HepG2 (cell line): Measurements from ENCODE around the gene CLASP1. TPM values are rescaled to one million over a fixed set of nuclear protein-coding genes. Genes with fewer than 3 reads are reported as not detected.

Experiments used
- ATAC-seq: fragments of 200-7000 bp; cut with Tn5 transposase; 3 replicates; pipeline ENCODE4 v1.9.1; 2020; ENCODE audit warnings: mild to moderate bottlenecking, moderate library complexity
- BruUV-seq: library from RNA; stranded (reverse); fragments of 400-500 nt; replicated peaks from 2 replicates; lab custom pipeline; 2021; lab: Mats Ljungman, UMichigan
- CTCF ChIA-PET: fragments of 300-600 bp; formaldehyde crosslinking; extraction: SDS; loops from one replicate; lab custom pipeline; 2021; ENCODE audit warnings: low total read pairs, inconsistent platforms, low intra/inter-chr PET ratio; lab: Yijun Ruan, JAX
- POLR2A ChIA-PET: fragments of 350-600 bp; sonication (Branson Sonifier 250); formaldehyde crosslinking; loops from one replicate; lab custom pipeline; 2020; ENCODE audit warnings: antibody characterized with exemption, inconsistent platforms; lab: Yijun Ruan, JAX
- DNase-seq: peaks from one replicate; pipeline ENCODE4 v3.0.0-alpha.2; 2015; ENCODE audit warnings: low spot score
- FAIRE-seq: peaks from 3 replicates; lab custom pipeline; 2011; peaks lifted over from hg19 to GRCh38; lab: Jason Lieb, UNC
- H2AFZ ChIP-seq: one replicate; pipeline ENCODE4 v1.6.1; 2011; ENCODE audit warnings: low read length, inconsistent platforms
- H3K27ac ChIP-seq: fragments of 300-600 bp; 3 replicates; pipeline ENCODE4 v1.8.0; 2011; ENCODE audit warnings: mixed run types, mild to moderate bottlenecking, mixed read lengths, low read length, inconsistent platforms; ENCODE audit not compliant: insufficient read depth; ENCODE audit errors: extremely low read length
- H3K27me3 ChIP-seq, 2 experiments: fragments of 200-600 bp in 1 of 2; 2 replicates in 1 of 2; 3 replicates in 1 of 2; pipeline versions ENCODE4 v1.6.0 to v1.8.0; 2011; ENCODE audit warnings: low read length in 2 of 2, mild to moderate bottlenecking in 2 of 2, moderate library complexity in 2 of 2, inconsistent platforms in 1 of 2; ENCODE audit not compliant: insufficient read depth in 2 of 2, control insufficient read depth in 1 of 2
- H3K36me3 ChIP-seq, 2 experiments: fragments of 200-600 bp in 1 of 2; replicated peaks in 1 of 2; 2 replicates in 1 of 2; 3 replicates in 1 of 2; pipeline versions ENCODE4 v1.5.1 to v1.8.0; 2011; ENCODE audit warnings: low read length in 2 of 2, inconsistent platforms in 1 of 2; ENCODE audit not compliant: insufficient read depth in 2 of 2, control insufficient read depth in 1 of 2
- H3K4me1 ChIP-seq: 2 replicates; pipeline ENCODE4 v1.5.1; 2012; ENCODE audit warnings: low read length, inconsistent platforms; ENCODE audit not compliant: insufficient read depth
- H3K4me2 ChIP-seq: 2 replicates; pipeline ENCODE4 v1.6.0; 2011; ENCODE audit warnings: low read depth, low read length, inconsistent platforms
- H3K4me3 ChIP-seq, 3 experiments: fragments of 200-600 bp in 1 of 3; sonication (generic), shearing (Covaris generic) in 1 of 3; replicated peaks in 1 of 3; 2 replicates each; pipeline ENCODE4 v1.5.1; 2011 to 2016; ENCODE audit warnings: low read length in 3 of 3, inconsistent platforms in 2 of 3, low read depth in 2 of 3, mild to moderate bottlenecking in 2 of 3, control low read depth in 1 of 3, mixed read lengths in 1 of 3; ENCODE audit not compliant: insufficient read depth in 1 of 3
- H3K79me2 ChIP-seq: one replicate; pipeline ENCODE4 v1.6.1; 2011; ENCODE audit warnings: low read length, inconsistent platforms; ENCODE audit not compliant: insufficient read depth
- H3K9ac ChIP-seq: 2 replicates; pipeline ENCODE4 v1.6.0; 2011; ENCODE audit warnings: mild to moderate bottlenecking, low read depth, low read length, inconsistent platforms; ENCODE audit not compliant: insufficient read depth
- H3K9me3 ChIP-seq: 2 replicates; pipeline ENCODE4 v1.5.1; 2012; ENCODE audit warnings: mild to moderate bottlenecking, low read length
- H4K20me1 ChIP-seq: 2 replicates; pipeline ENCODE4 v1.6.0; 2011; ENCODE audit warnings: inconsistent platforms, mild to moderate bottlenecking, low read length, moderate library complexity; ENCODE audit not compliant: insufficient read depth
- HNF4A ChIP-seq: sonication (generic); formaldehyde crosslinking; IDR thresholded peaks from 2 replicates; pipeline ENCODE4 v1.4.0; 2020; ENCODE audit warnings: missing genetic modification reagents
- HNF4G ChIP-seq, 2 experiments: sonication (generic) in 1 of 2; formaldehyde crosslinking in 1 of 2; IDR thresholded peaks; 2 replicates each; pipeline versions ENCODE4 v1.4.0 to v1.6.1; 2011 to 2020; ENCODE audit warnings: borderline replicate concordance in 2 of 2, low read depth in 2 of 2, mild to moderate bottlenecking in 2 of 2, low read length in 1 of 2, missing genetic modification reagents in 1 of 2, moderate library complexity in 1 of 2
- MYNN ChIP-seq: sonication (generic); formaldehyde crosslinking; IDR thresholded peaks from 2 replicates; pipeline ENCODE4 v1.4.0; 2020; ENCODE audit warnings: mild to moderate bottlenecking, low read depth, missing genetic modification reagents
- NBN ChIP-seq: fragments of 450-650 bp; conservative IDR thresholded peaks from 2 replicates; pipeline ENCODE4 v1.6.1; 2017
- NR1H2 ChIP-seq: sonication (generic); formaldehyde crosslinking; IDR thresholded peaks from 2 replicates; pipeline ENCODE4 v1.8.1; 2022; ENCODE audit warnings: low read depth, missing genetic modification reagents, borderline replicate concordance
- NR2F2 ChIP-seq: IDR thresholded peaks from 2 replicates; pipeline ENCODE4 v1.6.1; 2012; ENCODE audit warnings: low read depth, inconsistent platforms, borderline replicate concordance
- PCBP1 ChIP-seq: fragments of 200-400 bp; formaldehyde crosslinking; IDR thresholded peaks from 2 replicates; pipeline ENCODE4 v1.6.1; 2017; ENCODE audit warnings: mild to moderate bottlenecking, low read depth, low read length, borderline replicate concordance
- RAD51 ChIP-seq: fragments of 450-650 bp; IDR thresholded peaks from 2 replicates; pipeline ENCODE4 v1.6.1; 2016; ENCODE audit warnings: borderline replicate concordance
- THAP9 ChIP-seq: sonication (generic); formaldehyde crosslinking; IDR thresholded peaks from 2 replicates; pipeline ENCODE4; 2020; ENCODE audit warnings: missing genetic modification reagents, mild to moderate bottlenecking, borderline replicate concordance
- ZFP37 ChIP-seq: sonication (generic); formaldehyde crosslinking; IDR thresholded peaks from 2 replicates; pipeline ENCODE4 v1.4.0; 2020; ENCODE audit warnings: missing genetic modification reagents, borderline replicate concordance
- ZNF678 ChIP-seq: sonication (generic); formaldehyde crosslinking; IDR thresholded peaks from 2 replicates; pipeline ENCODE4 v1.4.0; 2020; ENCODE audit warnings: mild to moderate bottlenecking, missing genetic modification reagents
- WGBS: methylation state at CpG from one replicate; pipeline ENCODE4 v1.1.6; 2017; ENCODE audit warnings: low lambda C conversion rate; 5-methylcytosine and 5-hydroxymethylcytosine counted together
- in situ Hi-C: cut with HindIII; loops from 2 replicates; pipeline ENCODE4 v1.10.0; 2017; ENCODE audit warnings: low pct_unique_long_range_greater_than_20kb; ENCODE audit not compliant: extremely low pct_ligation_motif_present
- intact Hi-C: fragments of 100-400 bp; cut with micrococcal nuclease; formaldehyde crosslinking; loops from one replicate; pipeline ENCODE4 v1.10.0; 2022; ENCODE audit not compliant: unreplicated experiment
- polyA plus RNA-seq, 8 experiments: library from polyadenylated mRNA; depleted of rRNA in 3 of 8; stranded (reverse) in 7 of 8; unstranded in 1 of 8; fragments of >200 nt; fragmentation: Illumina TruSeq in 4 of 8; extraction: Trizol in 4 of 8; gene quantifications; 2 replicates each; pipeline versions ENCODE4 v1.2.1 to v1.2.3, GENCODE V29; 2011 to 2016; ENCODE audit warnings: low read depth in 4 of 8, missing spikeins in 1 of 8, mixed read lengths in 1 of 8; ENCODE audit not compliant: insufficient read depth in 1 of 8
- total RNA-seq, 5 experiments: library from RNA; depleted of rRNA; stranded (reverse); fragments of >200 nt; fragmentation: Illumina TruSeq; extraction: Trizol; gene quantifications; 2 replicates each; pipeline ENCODE4 v1.2.3, GENCODE V29; 2016; ENCODE audit warnings: low read depth in 1 of 5

The CLASP1 gene
- total and polyA plus RNA-seq, 2 of the 13 experiments (the other 11 are each of a cell fraction or from before 2014, with no cell fraction given) = 11.7 to 47.9 TPM

DNA sequence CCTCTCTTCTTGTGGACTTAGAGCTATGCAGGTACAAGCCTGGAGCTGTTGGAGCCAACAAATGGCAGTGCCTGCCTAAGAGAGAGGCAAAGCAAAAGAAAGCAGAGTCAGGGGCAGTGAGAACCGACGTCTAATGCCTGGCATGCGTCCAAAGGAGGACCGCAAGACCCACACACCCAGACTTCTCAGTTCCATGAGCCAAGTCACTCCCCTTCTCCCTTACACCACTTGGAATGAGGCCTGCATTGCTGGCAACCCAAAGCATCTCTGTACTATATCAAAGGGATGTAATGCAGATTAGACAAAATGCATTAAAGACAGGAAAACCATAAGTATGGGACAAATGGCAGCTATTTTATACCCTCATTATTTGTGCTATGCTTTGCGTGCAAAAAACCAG lies 168.4 kb downstream of the CLASP1 start (continued):
- TF ChIP-seq PCBP1 (no peak), MYNN (no peak), NR2F2 (no peak), THAP9 (CRISPR knock-in tag) (no peak), NR1H2 (CRISPR knock-in tag) (no peak), ZFP37 (CRISPR knock-in tag) (no peak), NBN (no peak)
- TF ChIP-seq, all 625 proteins: peak for 0

DNA sequence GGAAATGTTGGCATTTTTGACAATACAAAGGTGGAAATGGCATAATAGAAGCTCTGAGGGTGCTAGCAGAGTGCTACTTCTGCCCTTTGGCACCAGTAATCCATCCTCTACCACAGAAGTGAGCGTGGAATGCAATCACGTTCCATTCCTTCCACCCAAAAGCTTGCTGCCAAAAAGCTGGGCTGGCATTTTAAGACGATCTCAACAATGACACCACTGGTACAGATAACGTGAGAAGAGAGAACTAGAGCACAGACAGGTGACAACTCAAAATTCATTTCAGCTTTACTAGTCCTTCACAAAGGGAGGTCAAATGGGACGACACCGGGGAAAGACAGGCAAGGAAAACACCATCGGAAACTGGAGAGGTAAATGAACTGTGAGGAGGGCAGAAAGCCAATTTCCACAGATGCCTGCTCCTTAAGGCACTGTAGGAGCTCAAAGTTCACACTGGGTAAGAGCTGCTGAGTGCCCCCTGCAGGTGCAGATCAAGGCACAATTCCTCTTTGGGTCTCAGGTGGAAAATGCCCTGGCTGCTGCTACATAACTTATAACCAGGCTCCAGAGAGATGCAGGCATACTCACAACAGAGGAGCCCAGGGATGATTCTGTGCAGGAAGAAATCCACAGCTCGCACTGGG lies 169.3 kb downstream of the CLASP1 start:
- WGBS = 94% methylated on average over 8 of the region's 8 CpGs
- H4K20me1 ChIP-seq = no peaks in the 10 kb centered on the region; the same call in 1 of the 2 replicates
- H3K79me2 ChIP-seq = peaks cover 10% of the 10 kb centered on the region
- FAIRE-seq (no peak), ATAC-seq (peak; percentile 18; the same call in 1 of the 3 replicates), DNase-seq (no peak)
- H3K4me1 ChIP-seq = peaks cover 14% of the 10 kb centered on the region
- BruUV-seq = no TSS peak
- no peak for TF ChIP-seq RAD51
- no peak for TF ChIP-seq ZNF678 (CRISPR knock-in tag)
- TF ChIP-seq HNF4G (IDR thresholded peaks at IDR 0.05; ENCODE audit: borderline replicate concordance, low read depth, low read length) = peak; percentile 43; the same call in 1 of the 2 replicates
- TF ChIP-seq HNF4G (CRISPR knock-in tag; IDR thresholded peaks at IDR 0.05; ENCODE audit: borderline replicate concordance, low read depth) = no peak
- peak; percentile 70 for TF ChIP-seq HNF4A (CRISPR knock-in tag)
- in situ Hi-C loops (no loop called here), intact Hi-C loops (loop anchor here (5.0 kb wide), 1 partner anchor 78 kb away; no protein-coding TSS in a partner anchor)
- ChIA-PET POLR2A (no interaction called here), CTCF (no interaction called here)
- H3K9ac ChIP-seq = no peak overlapping the region
- H3K36me3 ChIP-seq = peaks cover 6 to 21% of the 10 kb centered on the region in 2 experiments; a peak in 4 of 5 replicates
- H3K4me2 ChIP-seq = no peak overlapping the region
- H3K27me3 ChIP-seq = no peaks in the 10 kb centered on the region
- no peak overlapping the region for H3K4me3 ChIP-seq
- H2AFZ ChIP-seq = no peak overlapping the region
- H3K27ac ChIP-seq = no peak overlapping the region
- H3K9me3 ChIP-seq = no peaks in the 10 kb centered on the region
